HepG2 (cell line): ENCODE data around the gene PRADC1. TPM values are rescaled to one million over a fixed set of nuclear protein-coding genes. Genes with fewer than 3 reads are reported as not detected.
A peak's percentile ranks its signal among the peaks of the same experiment; 100 is the strongest.

Experiments
- CEBPB ChIP-seq: IDR thresholded peaks from 2 replicates; pipeline ENCODE4 v1.6.1; 2011; ENCODE audit warnings: low read depth, low read length, improper control_type of control experiment, borderline replicate concordance
- HMG20B ChIP-seq: conservative IDR thresholded peaks from 2 replicates; pipeline ENCODE4 v1.6.1; 2016; ENCODE audit warnings: missing genetic modification reagents, missing compliant biosample characterization
- MAFK ChIP-seq, 2 experiments: IDR thresholded peaks in 1 of 2; conservative IDR thresholded peaks in 1 of 2; 2 replicates each; pipeline ENCODE4 v1.6.1; 2011; ENCODE audit warnings: improper control_type of control experiment in 2 of 2, low read length in 2 of 2
- NONO ChIP-seq, 2 experiments: fragments of 450-650 bp in 1 of 2; sonication (generic) in 1 of 2; formaldehyde crosslinking in 1 of 2; IDR thresholded peaks in 1 of 2; conservative IDR thresholded peaks in 1 of 2; 2 replicates each; pipeline versions ENCODE4 v1.6.1 to v1.8.0; 2017 to 2022; ENCODE audit warnings: mild to moderate bottlenecking in 1 of 2, missing genetic modification reagents in 1 of 2, moderate library complexity in 1 of 2
- NPAS2 ChIP-seq: sonication (generic); formaldehyde crosslinking; IDR thresholded peaks from 2 replicates; pipeline ENCODE4 v1.8.0; 2022; ENCODE audit warnings: mild to moderate bottlenecking, missing genetic modification reagents, borderline replicate concordance
- PAWR ChIP-seq: sonication (generic); formaldehyde crosslinking; IDR thresholded peaks from 2 replicates; pipeline ENCODE4 v1.4.0; 2020; ENCODE audit warnings: missing genetic modification reagents, mild to moderate bottlenecking, borderline replicate concordance
- REL ChIP-seq: sonication (generic); formaldehyde crosslinking; conservative IDR thresholded peaks from 2 replicates; pipeline ENCODE4 v1.8.0; 2022; ENCODE audit warnings: mild to moderate bottlenecking, missing genetic modification reagents, moderate library complexity
- SIX1 ChIP-seq: sonication (generic); formaldehyde crosslinking; IDR thresholded peaks from 2 replicates; pipeline ENCODE4 v1.4.0; 2020; ENCODE audit warnings: missing genetic modification reagents, borderline replicate concordance
- SIX4 ChIP-seq: sonication (generic); formaldehyde crosslinking; IDR thresholded peaks from 2 replicates; pipeline ENCODE4 v1.4.0; 2020; ENCODE audit warnings: missing genetic modification reagents
- SNAI1 ChIP-seq: sonication (generic); formaldehyde crosslinking; IDR thresholded peaks from 2 replicates; pipeline ENCODE4 v1.5.0; 2020; ENCODE audit warnings: mild to moderate bottlenecking, missing genetic modification reagents, borderline replicate concordance
- TEAD2 ChIP-seq: sonication (generic); formaldehyde crosslinking; IDR thresholded peaks from 2 replicates; pipeline ENCODE4 v1.9.0; 2021; ENCODE audit warnings: missing genetic modification reagents
- ZEB1 ChIP-seq: IDR thresholded peaks from 2 replicates; pipeline ENCODE4 v1.6.1; 2012; ENCODE audit warnings: mild to moderate bottlenecking, low read depth, inconsistent platforms; ENCODE audit not compliant: insufficient replicate concordance
- ZFY ChIP-seq: sonication (generic); formaldehyde crosslinking; IDR thresholded peaks from 2 replicates; pipeline ENCODE4 v1.4.0; 2020; ENCODE audit warnings: missing genetic modification reagents
- ZNF136 ChIP-seq: sonication (generic); formaldehyde crosslinking; IDR thresholded peaks from 2 replicates; pipeline ENCODE4 v1.8.1; 2022; ENCODE audit warnings: low read depth, mild to moderate bottlenecking, moderate library complexity, missing genetic modification reagents
- ZNF180 ChIP-seq: sonication (generic); formaldehyde crosslinking; IDR thresholded peaks from 2 replicates; pipeline ENCODE4 v1.4.0; 2020; ENCODE audit warnings: low read depth, missing genetic modification reagents, borderline replicate concordance
- ZNF431 ChIP-seq: sonication (generic); formaldehyde crosslinking; IDR thresholded peaks from 2 replicates; pipeline ENCODE4 v1.9.0; 2022; ENCODE audit warnings: missing genetic modification reagents, low read depth, mild to moderate bottlenecking, borderline replicate concordance
- ZNF850 ChIP-seq: sonication (generic); formaldehyde crosslinking; conservative IDR thresholded peaks from 2 replicates; pipeline ENCODE4 v1.9.0; 2021; ENCODE audit warnings: mild to moderate bottlenecking, missing genetic modification reagents
- ZSCAN30 ChIP-seq: sonication (generic); formaldehyde crosslinking; IDR thresholded peaks from 2 replicates; pipeline ENCODE4 v1.5.0; 2020; ENCODE audit warnings: mild to moderate bottlenecking, missing genetic modification reagents
- polyA plus RNA-seq, 8 experiments: library from polyadenylated mRNA; depleted of rRNA in 3 of 8; stranded (reverse) in 7 of 8; unstranded in 1 of 8; fragments of >200 nt; fragmentation: Illumina TruSeq in 4 of 8; extraction: Trizol in 4 of 8; gene quantifications; 2 replicates each; pipeline versions ENCODE4 v1.2.1 to v1.2.3, GENCODE V29; 2011 to 2016; ENCODE audit warnings: low read depth in 4 of 8, missing spikeins in 1 of 8, mixed read lengths in 1 of 8; ENCODE audit not compliant: insufficient read depth in 1 of 8
- total RNA-seq, 5 experiments: library from RNA; depleted of rRNA; stranded (reverse); fragments of >200 nt; fragmentation: Illumina TruSeq; extraction: Trizol; gene quantifications; 2 replicates each; pipeline ENCODE4 v1.2.3, GENCODE V29; 2016; ENCODE audit warnings: low read depth in 1 of 5
- TF ChIP-seq, protein P1 (sequence below): sonication (generic); formaldehyde crosslinking; IDR thresholded peaks from 2 replicates; pipeline ENCODE4 v1.5.1; 2020; ENCODE audit warnings: mild to moderate bottlenecking, missing genetic modification reagents, moderate library complexity
- TF ChIP-seq, protein P2 (sequence below): sonication (generic); formaldehyde crosslinking; IDR thresholded peaks from 2 replicates; pipeline ENCODE4 v1.5.1; 2020; ENCODE audit warnings: mild to moderate bottlenecking, moderate library complexity, missing genetic modification reagents
- TF ChIP-seq, protein P3 (sequence below): sonication (generic); formaldehyde crosslinking; conservative IDR thresholded peaks from 2 replicates; pipeline ENCODE4 v1.8.0; 2022; ENCODE audit warnings: low read depth, missing genetic modification reagents
- TF ChIP-seq, protein P4 (sequence below): sonication (generic); formaldehyde crosslinking; IDR thresholded peaks from 2 replicates; pipeline ENCODE4 v1.4.0; 2020; ENCODE audit warnings: missing genetic modification reagents

The PRADC1 gene
- total and polyA plus RNA-seq, 2 of the 13 experiments (the other 11 are each of a cell fraction or from before 2014, with no cell fraction given): 12.1 to 37.2 TPM

DNA sequence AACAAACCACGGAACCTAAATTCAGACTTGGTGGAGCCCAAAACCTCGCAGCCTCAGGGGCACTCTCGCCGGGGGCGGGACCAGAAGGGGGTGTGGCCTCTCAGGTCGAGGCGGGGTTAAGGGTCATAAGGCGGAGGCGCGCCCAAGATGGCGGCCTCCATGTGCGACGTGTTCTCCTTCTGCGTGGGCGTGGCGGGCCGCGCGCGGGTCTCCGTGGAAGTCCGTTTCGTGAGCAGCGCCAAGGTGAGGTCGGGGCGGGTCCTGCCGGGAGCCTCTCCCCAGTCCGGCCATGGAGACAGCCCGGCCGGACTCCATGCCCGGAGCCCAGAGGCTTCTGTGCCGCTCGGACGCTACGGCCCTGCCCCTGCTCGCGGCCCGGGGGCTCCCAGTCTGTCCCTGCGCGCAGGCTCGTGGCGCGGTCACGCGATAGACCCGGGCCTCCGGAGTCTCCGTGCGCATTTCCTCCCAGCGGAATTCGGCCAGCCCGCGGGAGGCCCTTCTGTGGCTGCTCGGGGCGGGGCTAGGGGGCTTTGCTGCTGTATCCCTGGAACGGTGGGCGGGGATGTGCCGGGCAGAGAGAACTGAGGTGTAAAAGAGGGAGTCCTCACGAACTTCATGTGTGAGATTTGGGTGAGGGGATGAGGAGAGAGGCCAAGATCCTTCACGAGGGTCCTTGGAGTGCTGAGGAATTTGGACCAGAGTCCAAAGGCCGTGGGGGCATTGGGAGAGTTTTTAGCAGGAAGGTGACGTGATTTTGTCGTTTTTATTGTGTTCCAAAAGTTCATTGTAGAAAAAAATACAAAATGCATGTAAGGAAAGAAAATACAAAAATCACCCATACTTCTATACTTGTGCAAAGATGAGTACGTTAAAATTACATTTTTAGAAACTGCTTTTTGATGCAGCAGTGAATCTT, 18.7 kb downstream of the PRADC1 start, which contains the start of gene SMYD5 (continued):
- TF ChIP-seq ZFY (CRISPR knock-in tag) (peak; percentile 96), ZNF180 (CRISPR knock-in tag) (0 out of 2 replicates have a peak, but pooled peaks have one; percentile 66), CEBPB (no peak), SIX4 (CRISPR knock-in tag) (peak; percentile 46; the same call in 1 of the 2 replicates), REL (no peak; the same call in 1 of the 2 replicates), ZNF136 (CRISPR knock-in tag) (no peak), SNAI1 (CRISPR knock-in tag) (0 out of 2 replicates have a peak, but pooled peaks have one; percentile 60), ZSCAN30 (CRISPR knock-in tag) (no peak), ZNF850 (peak; percentile 93; the same call in 1 of the 2 replicates), TEAD2 (CRISPR knock-in tag) (no peak), NONO (IDR thresholded peaks at IDR 0.05) (no peak), NONO (CRISPR knock-in tag; conservative IDR thresholded peaks at IDR 0.05) (peak; percentile 76), ZNF431 (CRISPR knock-in tag) (no peak), HMG20B (CRISPR knock-in tag) (no peak), ZEB1 (no peak), SIX1 (no peak), MAFK (conservative IDR thresholded peaks at IDR 0.05 in 1 of 2, IDR thresholded peaks at IDR 0.05 in 1 of 2; ENCODE audit: low read length in 2 of 2) (no peak), NPAS2 (no peak), PAWR (CRISPR knock-in tag) (peak; percentile 76; the same call in 1 of the 2 replicates)
- TF ChIP-seq, protein P1, sequence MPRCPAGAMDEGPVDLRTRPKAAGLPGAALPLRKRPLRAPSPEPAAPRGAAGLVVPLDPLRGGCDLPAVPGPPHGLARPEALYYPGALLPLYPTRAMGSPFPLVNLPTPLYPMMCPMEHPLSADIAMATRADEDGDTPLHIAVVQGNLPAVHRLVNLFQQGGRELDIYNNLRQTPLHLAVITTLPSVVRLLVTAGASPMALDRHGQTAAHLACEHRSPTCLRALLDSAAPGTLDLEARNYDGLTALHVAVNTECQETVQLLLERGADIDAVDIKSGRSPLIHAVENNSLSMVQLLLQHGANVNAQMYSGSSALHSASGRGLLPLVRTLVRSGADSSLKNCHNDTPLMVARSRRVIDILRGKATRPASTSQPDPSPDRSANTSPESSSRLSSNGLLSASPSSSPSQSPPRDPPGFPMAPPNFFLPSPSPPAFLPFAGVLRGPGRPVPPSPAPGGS (CRISPR knock-in tag): peak; percentile 72; the same call in 1 of the 2 replicates
- TF ChIP-seq, protein P2, sequence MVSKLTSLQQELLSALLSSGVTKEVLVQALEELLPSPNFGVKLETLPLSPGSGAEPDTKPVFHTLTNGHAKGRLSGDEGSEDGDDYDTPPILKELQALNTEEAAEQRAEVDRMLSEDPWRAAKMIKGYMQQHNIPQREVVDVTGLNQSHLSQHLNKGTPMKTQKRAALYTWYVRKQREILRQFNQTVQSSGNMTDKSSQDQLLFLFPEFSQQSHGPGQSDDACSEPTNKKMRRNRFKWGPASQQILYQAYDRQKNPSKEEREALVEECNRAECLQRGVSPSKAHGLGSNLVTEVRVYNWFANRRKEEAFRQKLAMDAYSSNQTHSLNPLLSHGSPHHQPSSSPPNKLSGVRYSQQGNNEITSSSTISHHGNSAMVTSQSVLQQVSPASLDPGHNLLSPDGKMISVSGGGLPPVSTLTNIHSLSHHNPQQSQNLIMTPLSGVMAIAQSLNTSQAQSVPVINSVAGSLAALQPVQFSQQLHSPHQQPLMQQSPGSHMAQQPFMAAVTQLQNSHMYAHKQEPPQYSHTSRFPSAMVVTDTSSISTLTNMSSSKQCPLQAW: peak; percentile 65; the same call in 1 of the 2 replicates
- TF ChIP-seq, protein P3, sequence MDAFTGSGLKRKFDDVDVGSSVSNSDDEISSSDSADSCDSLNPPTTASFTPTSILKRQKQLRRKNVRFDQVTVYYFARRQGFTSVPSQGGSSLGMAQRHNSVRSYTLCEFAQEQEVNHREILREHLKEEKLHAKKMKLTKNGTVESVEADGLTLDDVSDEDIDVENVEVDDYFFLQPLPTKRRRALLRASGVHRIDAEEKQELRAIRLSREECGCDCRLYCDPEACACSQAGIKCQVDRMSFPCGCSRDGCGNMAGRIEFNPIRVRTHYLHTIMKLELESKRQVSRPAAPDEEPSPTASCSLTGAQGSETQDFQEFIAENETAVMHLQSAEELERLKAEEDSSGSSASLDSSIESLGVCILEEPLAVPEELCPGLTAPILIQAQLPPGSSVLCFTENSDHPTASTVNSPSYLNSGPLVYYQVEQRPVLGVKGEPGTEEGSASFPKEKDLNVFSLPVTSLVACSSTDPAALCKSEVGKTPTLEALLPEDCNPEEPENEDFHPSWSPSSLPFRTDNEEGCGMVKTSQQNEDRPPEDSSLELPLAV: no peak
- TF ChIP-seq, protein P4, sequence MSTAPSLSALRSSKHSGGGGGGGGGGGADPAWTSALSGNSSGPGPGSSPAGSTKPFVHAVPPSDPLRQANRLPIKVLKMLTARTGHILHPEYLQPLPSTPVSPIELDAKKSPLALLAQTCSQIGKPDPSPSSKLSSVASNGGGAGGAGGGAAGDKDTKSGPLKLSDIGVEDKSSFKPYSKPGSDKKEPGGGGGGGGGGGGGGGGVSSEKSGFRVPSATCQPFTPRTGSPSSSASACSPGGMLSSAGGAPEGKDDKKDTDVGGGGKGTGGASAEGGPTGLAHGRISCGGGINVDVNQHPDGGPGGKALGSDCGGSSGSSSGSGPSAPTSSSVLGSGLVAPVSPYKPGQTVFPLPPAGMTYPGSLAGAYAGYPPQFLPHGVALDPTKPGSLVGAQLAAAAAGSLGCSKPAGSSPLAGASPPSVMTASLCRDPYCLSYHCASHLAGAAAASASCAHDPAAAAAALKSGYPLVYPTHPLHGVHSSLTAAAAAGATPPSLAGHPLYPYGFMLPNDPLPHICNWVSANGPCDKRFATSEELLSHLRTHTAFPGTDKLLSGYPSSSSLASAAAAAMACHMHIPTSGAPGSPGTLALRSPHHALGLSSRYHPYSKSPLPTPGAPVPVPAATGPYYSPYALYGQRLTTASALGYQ (CRISPR knock-in tag): peak; percentile 80
